HepG2 (cell line): ENCODE results near the gene UBC. TPM values are rescaled to one million over a fixed set of nuclear protein-coding genes. Genes with fewer than 3 reads are reported as not detected.

Experiments used
- ATAC-seq: fragments of 200-7000 bp; cut with Tn5 transposase; 3 replicates; pipeline ENCODE4 v1.9.1; 2020; ENCODE audit warnings: mild to moderate bottlenecking, moderate library complexity
- BruUV-seq: library from RNA; stranded (reverse); fragments of 400-500 nt; replicated peaks from 2 replicates; lab custom pipeline; 2021; lab: Mats Ljungman, UMichigan
- CTCF ChIA-PET: fragments of 300-600 bp; formaldehyde crosslinking; extraction: SDS; loops from one replicate; lab custom pipeline; 2021; ENCODE audit warnings: low total read pairs, inconsistent platforms, low intra/inter-chr PET ratio; lab: Yijun Ruan, JAX
- POLR2A ChIA-PET: fragments of 350-600 bp; sonication (Branson Sonifier 250); formaldehyde crosslinking; loops from one replicate; lab custom pipeline; 2020; ENCODE audit warnings: antibody characterized with exemption, inconsistent platforms; lab: Yijun Ruan, JAX
- DNase-seq: peaks from one replicate; pipeline ENCODE4 v3.0.0-alpha.2; 2015; ENCODE audit warnings: low spot score
- FAIRE-seq: peaks from 3 replicates; lab custom pipeline; 2011; peaks lifted over from hg19 to GRCh38; lab: Jason Lieb, UNC
- H2AFZ ChIP-seq: one replicate; pipeline ENCODE4 v1.6.1; 2011; ENCODE audit warnings: low read length, inconsistent platforms
- H3K27ac ChIP-seq: fragments of 300-600 bp; 3 replicates; pipeline ENCODE4 v1.8.0; 2011; ENCODE audit warnings: mixed run types, mild to moderate bottlenecking, mixed read lengths, low read length, inconsistent platforms; ENCODE audit not compliant: insufficient read depth; ENCODE audit errors: extremely low read length
- H3K27me3 ChIP-seq, 2 experiments: fragments of 200-600 bp in 1 of 2; 2 replicates in 1 of 2; 3 replicates in 1 of 2; pipeline versions ENCODE4 v1.6.0 to v1.8.0; 2011; ENCODE audit warnings: low read length in 2 of 2, mild to moderate bottlenecking in 2 of 2, moderate library complexity in 2 of 2, inconsistent platforms in 1 of 2; ENCODE audit not compliant: insufficient read depth in 2 of 2, control insufficient read depth in 1 of 2
- H3K36me3 ChIP-seq, 2 experiments: fragments of 200-600 bp in 1 of 2; replicated peaks in 1 of 2; 2 replicates in 1 of 2; 3 replicates in 1 of 2; pipeline versions ENCODE4 v1.5.1 to v1.8.0; 2011; ENCODE audit warnings: low read length in 2 of 2, inconsistent platforms in 1 of 2; ENCODE audit not compliant: insufficient read depth in 2 of 2, control insufficient read depth in 1 of 2
- H3K4me1 ChIP-seq: 2 replicates; pipeline ENCODE4 v1.5.1; 2012; ENCODE audit warnings: low read length, inconsistent platforms; ENCODE audit not compliant: insufficient read depth
- H3K4me2 ChIP-seq: 2 replicates; pipeline ENCODE4 v1.6.0; 2011; ENCODE audit warnings: low read depth, low read length, inconsistent platforms
- H3K4me3 ChIP-seq, 3 experiments: fragments of 200-600 bp in 1 of 3; sonication (generic), shearing (Covaris generic) in 1 of 3; replicated peaks in 1 of 3; 2 replicates each; pipeline ENCODE4 v1.5.1; 2011 to 2016; ENCODE audit warnings: low read length in 3 of 3, inconsistent platforms in 2 of 3, low read depth in 2 of 3, mild to moderate bottlenecking in 2 of 3, control low read depth in 1 of 3, mixed read lengths in 1 of 3; ENCODE audit not compliant: insufficient read depth in 1 of 3
- H3K79me2 ChIP-seq: one replicate; pipeline ENCODE4 v1.6.1; 2011; ENCODE audit warnings: low read length, inconsistent platforms; ENCODE audit not compliant: insufficient read depth
- H3K9ac ChIP-seq: 2 replicates; pipeline ENCODE4 v1.6.0; 2011; ENCODE audit warnings: mild to moderate bottlenecking, low read depth, low read length, inconsistent platforms; ENCODE audit not compliant: insufficient read depth
- H3K9me3 ChIP-seq: 2 replicates; pipeline ENCODE4 v1.5.1; 2012; ENCODE audit warnings: mild to moderate bottlenecking, low read length
- H4K20me1 ChIP-seq: 2 replicates; pipeline ENCODE4 v1.6.0; 2011; ENCODE audit warnings: inconsistent platforms, mild to moderate bottlenecking, low read length, moderate library complexity; ENCODE audit not compliant: insufficient read depth
- ATF4 ChIP-seq, 2 experiments: fragments of 450-650 bp in 1 of 2; sonication (generic) in 1 of 2; formaldehyde crosslinking; IDR thresholded peaks; 2 replicates each; pipeline versions ENCODE4 v1.5.0 to v1.8.0; 2020 to 2022; ENCODE audit warnings: mild to moderate bottlenecking in 1 of 2, missing genetic modification reagents in 1 of 2
- CENPT ChIP-seq: sonication (generic); formaldehyde crosslinking; IDR thresholded peaks from 2 replicates; pipeline ENCODE4 v1.8.0; 2022; ENCODE audit warnings: low read depth, mild to moderate bottlenecking, moderate library complexity, missing genetic modification reagents
- JUNB ChIP-seq: sonication (generic); formaldehyde crosslinking; IDR thresholded peaks from 2 replicates; pipeline ENCODE4 v1.8.0; 2022; ENCODE audit warnings: missing genetic modification reagents, mild to moderate bottlenecking, borderline replicate concordance
- KMT2A ChIP-seq: sonication (generic); formaldehyde crosslinking; IDR thresholded peaks from 2 replicates; pipeline ENCODE4 v1.4.0; 2020; ENCODE audit warnings: missing genetic modification reagents
- RERE ChIP-seq: IDR thresholded peaks from 2 replicates; pipeline ENCODE4 v1.6.1; 2016; ENCODE audit warnings: low read depth, missing genetic modification reagents, missing compliant biosample characterization
- TARDBP ChIP-seq: sonication (generic); formaldehyde crosslinking; IDR thresholded peaks from 2 replicates; pipeline ENCODE4 v1.8.0; 2022; ENCODE audit warnings: mild to moderate bottlenecking, missing genetic modification reagents
- TSC22D2 ChIP-seq: sonication (generic); formaldehyde crosslinking; IDR thresholded peaks from 2 replicates; pipeline ENCODE4 v1.5.1; 2020; ENCODE audit warnings: missing genetic modification reagents, mild to moderate bottlenecking, borderline replicate concordance
- ZFX ChIP-seq: sonication (generic); formaldehyde crosslinking; IDR thresholded peaks from 2 replicates; pipeline ENCODE4 v1.4.0; 2020; ENCODE audit warnings: mild to moderate bottlenecking, low read depth, missing genetic modification reagents, moderate library complexity
- ZMAT3 ChIP-seq: sonication (generic); formaldehyde crosslinking; conservative IDR thresholded peaks from 2 replicates; pipeline ENCODE4 v1.7.0; 2021; ENCODE audit warnings: missing genetic modification reagents
- ZNF552 ChIP-seq: sonication (generic); formaldehyde crosslinking; IDR thresholded peaks from 2 replicates; pipeline ENCODE4 v1.9.0; 2022; ENCODE audit warnings: missing genetic modification reagents, mild to moderate bottlenecking, borderline replicate concordance
- WGBS: methylation state at CpG from one replicate; pipeline ENCODE4 v1.1.6; 2017; ENCODE audit warnings: low lambda C conversion rate; 5-methylcytosine and 5-hydroxymethylcytosine counted together
- in situ Hi-C: cut with HindIII; loops from 2 replicates; pipeline ENCODE4 v1.10.0; 2017; ENCODE audit warnings: low pct_unique_long_range_greater_than_20kb; ENCODE audit not compliant: extremely low pct_ligation_motif_present
- intact Hi-C: fragments of 100-400 bp; cut with micrococcal nuclease; formaldehyde crosslinking; loops from one replicate; pipeline ENCODE4 v1.10.0; 2022; ENCODE audit not compliant: unreplicated experiment
- polyA plus RNA-seq, 8 experiments: library from polyadenylated mRNA; depleted of rRNA in 3 of 8; stranded (reverse) in 7 of 8; unstranded in 1 of 8; fragments of >200 nt; fragmentation: Illumina TruSeq in 4 of 8; extraction: Trizol in 4 of 8; gene quantifications; 2 replicates each; pipeline versions ENCODE4 v1.2.1 to v1.2.3, GENCODE V29; 2011 to 2016; ENCODE audit warnings: low read depth in 4 of 8, missing spikeins in 1 of 8, mixed read lengths in 1 of 8; ENCODE audit not compliant: insufficient read depth in 1 of 8
- total RNA-seq, 5 experiments: library from RNA; depleted of rRNA; stranded (reverse); fragments of >200 nt; fragmentation: Illumina TruSeq; extraction: Trizol; gene quantifications; 2 replicates each; pipeline ENCODE4 v1.2.3, GENCODE V29; 2016; ENCODE audit warnings: low read depth in 1 of 5
- TF ChIP-seq, protein P1 (sequence below): sonication (generic); formaldehyde crosslinking; IDR thresholded peaks from 2 replicates; pipeline ENCODE4 v1.9.0; 2022; ENCODE audit warnings: low read depth, missing genetic modification reagents
- TF ChIP-seq, protein P2 (sequence below): IDR thresholded peaks from 2 replicates; pipeline ENCODE4 v1.6.1; 2018; ENCODE audit warnings: missing genetic modification reagents, mild to moderate bottlenecking, missing compliant biosample characterization

Gene UBC
- total and polyA plus RNA-seq, 2 of the 13 experiments (the other 11 are each of a cell fraction or from before 2014, with no cell fraction given) = 805 to 1,432 TPM

- intact Hi-C loops = loop anchor here (1.0 kb wide), 2 partner anchors 11 to 12 kb away; no protein-coding TSS in a partner anchor
- DNase-seq = peak; percentile 85
- FAIRE-seq = peak; percentile 79
- CTCF ChIA-PET = no interaction called here
- BruUV-seq = no TSS peak
- 1% methylated on average over 45 of the region's 45 CpGs for WGBS
- H3K4me1 ChIP-seq = peaks cover 42% of the 10 kb centered on the region
- no peaks in the 10 kb centered on the region for H3K79me2 ChIP-seq
- peak overlapping the region; percentile 85 for H3K9ac ChIP-seq
- peak overlapping the region; percentile 80 to 98 (median 93) for H3K4me3 ChIP-seq
- in situ Hi-C loops = no loop called here
- H3K4me2 ChIP-seq = peak overlapping the region; percentile 76
- no peaks in the 10 kb centered on the region for H3K36me3 ChIP-seq
- H3K9me3 ChIP-seq = no peaks in the 10 kb centered on the region
- peak overlapping the region; percentile 99 for H2AFZ ChIP-seq
- peak overlapping the region; percentile 77 for H3K27ac ChIP-seq
- H4K20me1 ChIP-seq = no peaks in the 10 kb centered on the region
- POLR2A ChIA-PET = interaction anchor here (1.2 to 7.5 kb wide), 3 partner anchors 11 to 12 kb away, joined by 6 to 60 read pairs (median 11); partner anchors contain the start of gene UBC
- peak; percentile 66 for ATAC-seq
- H3K27me3 ChIP-seq = no peaks in the 10 kb centered on the region; a peak in 1 of 5 replicates
- TF ChIP-seq CENPT (no peak), JUNB (no peak), ZNF552 (CRISPR knock-in tag) (no peak), ZFX (CRISPR knock-in tag) (peak; percentile 66), ATF4 (CRISPR knock-in tag; IDR thresholded peaks at IDR 0.05) (0 out of 4 replicates have a peak, but pooled peaks of 1 of the 2 experiments have one; percentile 42), RERE (no peak), TARDBP (CRISPR knock-in tag) (peak; percentile 67; the same call in 1 of the 2 replicates), TSC22D2 (CRISPR knock-in tag) (peak; percentile 72; the same call in 1 of the 2 replicates), ZMAT3 (CRISPR knock-in tag) (peak; percentile 50; the same call in 1 of the 2 replicates), KMT2A (CRISPR knock-in tag) (no peak)
- TF ChIP-seq, protein P1, sequence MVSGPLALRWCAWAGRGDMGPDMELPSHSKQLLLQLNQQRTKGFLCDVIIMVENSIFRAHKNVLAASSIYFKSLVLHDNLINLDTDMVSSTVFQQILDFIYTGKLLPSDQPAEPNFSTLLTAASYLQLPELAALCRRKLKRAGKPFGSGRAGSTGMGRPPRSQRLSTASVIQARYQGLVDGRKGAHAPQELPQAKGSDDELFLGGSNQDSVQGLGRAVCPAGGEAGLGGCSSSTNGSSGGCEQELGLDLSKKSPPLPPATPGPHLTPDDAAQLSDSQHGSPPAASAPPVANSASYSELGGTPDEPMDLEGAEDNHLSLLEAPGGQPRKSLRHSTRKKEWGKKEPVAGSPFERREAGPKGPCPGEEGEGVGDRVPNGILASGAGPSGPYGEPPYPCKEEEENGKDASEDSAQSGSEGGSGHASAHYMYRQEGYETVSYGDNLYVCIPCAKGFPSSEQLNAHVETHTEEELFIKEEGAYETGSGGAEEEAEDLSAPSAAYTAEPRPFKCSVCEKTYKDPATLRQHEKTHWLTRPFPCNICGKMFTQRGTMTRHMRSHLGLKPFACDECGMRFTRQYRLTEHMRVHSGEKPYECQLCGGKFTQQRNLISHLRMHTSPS (CRISPR knock-in tag) = no peak
- TF ChIP-seq, protein P2, sequence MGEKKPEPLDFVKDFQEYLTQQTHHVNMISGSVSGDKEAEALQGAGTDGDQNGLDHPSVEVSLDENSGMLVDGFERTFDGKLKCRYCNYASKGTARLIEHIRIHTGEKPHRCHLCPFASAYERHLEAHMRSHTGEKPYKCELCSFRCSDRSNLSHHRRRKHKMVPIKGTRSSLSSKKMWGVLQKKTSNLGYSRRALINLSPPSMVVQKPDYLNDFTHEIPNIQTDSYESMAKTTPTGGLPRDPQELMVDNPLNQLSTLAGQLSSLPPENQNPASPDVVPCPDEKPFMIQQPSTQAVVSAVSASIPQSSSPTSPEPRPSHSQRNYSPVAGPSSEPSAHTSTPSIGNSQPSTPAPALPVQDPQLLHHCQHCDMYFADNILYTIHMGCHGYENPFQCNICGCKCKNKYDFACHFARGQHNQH = peak; percentile 29; the same call in 1 of the 2 replicates
Observed at GRCh38 chr12:124927201-124928094, 13.0 kb upstream of the UBC start.
